Stomach (tissue), 4 donors: ENCODE data around the gene SH3GLB1.

ENCODE experiments used
- CTCF ChIP-seq, 7 experiments: fragments of 450-650 bp in 4 of 7; fragments of 200-600 bp in 3 of 7; sonication (generic) in 3 of 7; IDR thresholded peaks; one replicate each; pipeline ENCODE4 v1.5.1; 2016 to 2019; ENCODE audit warnings: antibody characterized with exemption in 7 of 7, control low read depth in 2 of 7, mild to moderate bottlenecking in 1 of 7
- POLR2A ChIP-seq, 4 donors: fragments of 450-650 bp; IDR thresholded peaks; one replicate each; pipeline ENCODE4 v1.6.1; 2016; ENCODE audit warnings: antibody characterized with exemption in 4 of 4, control low read depth in 2 of 4, mild to moderate bottlenecking in 1 of 4, moderate library complexity in 1 of 4

DNA sequence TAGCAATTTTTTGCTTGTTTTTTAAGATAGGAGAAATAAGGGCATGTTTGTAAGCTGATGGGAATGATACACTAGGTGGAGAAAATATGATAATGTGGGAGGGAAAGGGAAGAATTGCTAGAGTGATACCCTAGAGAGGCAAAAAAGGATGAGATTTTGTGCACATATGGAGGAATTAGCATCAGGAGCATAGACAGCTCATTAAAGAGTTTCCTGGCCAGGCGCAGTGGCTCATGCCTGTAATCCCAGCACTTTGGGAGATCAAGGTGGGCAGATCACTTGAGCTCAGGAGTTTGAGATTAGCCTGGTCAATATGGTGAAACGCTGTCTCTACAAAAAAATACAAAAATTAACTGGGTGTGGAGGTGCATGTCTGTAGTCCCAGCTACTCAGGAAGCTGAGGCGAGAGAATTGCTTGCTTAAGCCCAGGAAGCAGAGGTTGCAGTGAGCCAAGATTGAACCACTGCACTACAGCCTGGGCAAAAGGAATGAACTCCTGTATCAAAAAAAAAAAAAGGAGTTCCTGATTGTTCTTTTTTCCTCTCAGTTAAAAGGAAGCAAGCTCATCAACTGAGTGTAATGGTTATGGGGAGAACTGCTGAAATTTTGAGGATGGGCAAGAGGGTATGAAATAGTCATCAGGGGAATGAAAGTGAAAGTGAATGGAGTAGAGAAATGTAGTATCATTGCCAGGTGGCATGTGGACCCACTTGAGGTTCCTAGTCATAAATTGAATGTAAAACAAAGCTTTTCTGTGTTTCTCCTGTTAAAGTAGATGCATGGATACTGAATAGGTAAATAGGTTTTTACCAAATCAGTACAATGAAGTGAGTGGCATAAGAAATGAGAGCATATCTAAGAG is 35.5 kb downstream of the SH3GLB1 start:
- TF ChIP-seq POLR2A (IDR thresholded peaks at IDR 0.05) (no peak), CTCF (IDR thresholded peaks at IDR 0.05) (no peak)
